GM18867 (cell line): ENCODE results near the gene STXBP2.
A peak's percentile ranks its signal among the peaks of the same experiment; 100 is the strongest.
"Not testable (repeated sequence)": the region's sequence is repeated elsewhere in the genome, so short reads cannot be mapped to it uniquely, and the experiment has no call there.

Source experiments
- ATAC-seq: cut with Tn5 transposase; IDR thresholded peaks from one replicate; pipeline ENCODE4 v1.9.1; 2021; ENCODE audit warnings: mild to moderate bottlenecking, moderate library complexity; ENCODE audit not compliant: unreplicated experiment

STXBP2 gene

DNA sequence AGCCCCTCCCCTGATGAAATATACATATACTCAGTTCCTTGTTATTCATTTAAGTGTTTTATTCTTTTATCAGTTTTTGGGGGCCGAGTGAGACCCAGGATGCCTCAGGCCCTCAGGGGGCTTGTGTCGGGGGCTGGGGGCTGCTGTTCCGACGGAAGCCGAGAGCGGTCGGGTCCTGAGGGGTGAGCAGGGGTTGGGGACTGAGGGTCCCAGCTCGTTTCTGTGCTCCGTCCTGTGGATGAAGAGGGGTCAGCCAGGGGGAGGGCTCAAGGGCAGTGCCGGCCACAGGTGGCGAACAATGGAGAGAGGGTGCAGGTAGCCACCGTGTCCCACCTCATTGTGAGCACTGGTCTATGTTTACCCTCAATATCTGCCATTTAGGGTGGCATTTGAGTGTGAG lies 5.3 kb upstream of the STXBP2 start:
- no peak for ATAC-seq

DNA sequence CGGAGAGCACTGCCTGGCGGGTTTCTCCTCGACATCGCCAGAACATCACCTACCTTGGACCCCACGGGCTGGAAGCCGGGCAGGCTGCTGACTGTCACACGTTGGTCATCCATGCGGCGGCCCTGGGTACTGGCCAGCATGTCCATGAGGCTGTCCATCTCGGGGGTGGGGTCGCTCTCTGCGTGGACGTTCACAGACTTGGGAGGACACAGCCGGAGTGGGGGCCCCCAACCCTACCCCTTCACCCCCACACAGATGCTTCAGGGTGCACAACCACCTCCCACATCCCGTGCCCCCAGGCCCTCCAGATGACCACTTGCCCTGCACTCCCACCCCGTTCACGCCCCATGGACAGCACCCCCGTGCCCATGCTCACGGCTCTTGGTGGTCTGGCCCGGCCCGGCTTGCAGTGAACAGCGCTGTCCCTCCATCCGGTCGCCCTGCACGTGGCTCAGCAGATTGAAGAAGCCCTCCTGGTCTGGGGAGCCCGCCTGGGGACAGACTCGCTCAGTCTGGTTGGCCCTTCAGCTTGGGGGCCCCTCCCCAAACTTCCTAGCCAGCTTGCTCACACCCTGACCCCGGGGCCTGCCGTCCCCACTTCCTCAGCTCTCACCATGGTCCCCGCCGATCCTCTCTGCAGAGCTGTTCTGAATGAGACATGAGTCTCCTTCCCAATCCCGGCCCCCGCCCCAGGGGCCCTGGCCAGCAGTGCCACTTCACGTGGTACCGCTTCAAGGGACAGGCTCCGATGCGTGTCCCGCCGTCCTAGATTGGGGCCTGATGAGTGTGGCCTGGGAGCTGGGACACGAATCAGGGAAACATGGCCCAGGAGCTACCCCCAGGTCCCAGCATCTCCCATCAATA lies 4.3 kb upstream of the STXBP2 start:
- no peak for ATAC-seq

DNA sequence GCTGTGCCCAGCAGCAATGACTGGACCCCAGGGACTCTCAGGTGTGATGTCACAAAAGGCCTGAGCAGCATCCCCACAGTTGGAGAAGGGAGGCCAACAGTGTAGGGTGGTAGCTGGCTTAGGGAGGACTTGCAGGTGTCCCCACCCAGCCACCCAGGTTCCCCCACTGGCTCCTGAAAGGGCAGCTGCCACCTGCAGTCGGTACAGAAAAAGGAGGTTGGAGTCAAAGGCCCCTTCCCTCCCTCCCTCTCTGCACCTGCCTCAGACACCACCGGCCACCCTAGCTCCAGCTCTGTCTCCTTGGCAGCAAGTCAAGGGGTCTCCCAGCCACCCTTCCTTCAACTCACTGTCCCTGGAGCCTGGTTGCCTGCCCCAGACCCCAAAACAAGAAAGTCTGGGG lies 3.2 kb upstream of the STXBP2 start, which contains the start of gene PCP2:
TSS of gene PCP2 (minus strand) at position 22 of the 400 bp plus-strand sequence. CDS start 262 bp downstream, outside the sequence.
- ATAC-seq = no peak

DNA sequence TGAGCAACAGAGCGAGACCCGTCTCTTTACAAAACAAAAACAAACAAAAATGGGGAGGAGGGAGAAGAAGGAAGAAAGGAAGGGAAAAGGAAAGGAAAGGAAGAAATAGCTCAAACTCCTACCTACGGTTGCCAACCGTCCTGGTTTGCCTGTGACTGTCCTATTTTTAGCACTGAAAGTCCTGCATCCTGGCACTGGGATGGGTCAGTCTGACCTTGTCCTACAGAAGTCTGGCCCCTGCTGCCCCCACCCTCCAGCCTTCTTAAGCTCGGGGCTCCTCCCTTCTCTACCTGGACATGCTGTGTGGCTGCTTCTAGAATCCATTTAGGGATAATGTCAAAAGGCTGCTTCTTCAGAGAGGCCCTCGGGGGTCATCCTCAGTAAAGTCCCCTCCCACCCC lies 1.2 kb upstream of the STXBP2 start:
- no peak for ATAC-seq

DNA sequence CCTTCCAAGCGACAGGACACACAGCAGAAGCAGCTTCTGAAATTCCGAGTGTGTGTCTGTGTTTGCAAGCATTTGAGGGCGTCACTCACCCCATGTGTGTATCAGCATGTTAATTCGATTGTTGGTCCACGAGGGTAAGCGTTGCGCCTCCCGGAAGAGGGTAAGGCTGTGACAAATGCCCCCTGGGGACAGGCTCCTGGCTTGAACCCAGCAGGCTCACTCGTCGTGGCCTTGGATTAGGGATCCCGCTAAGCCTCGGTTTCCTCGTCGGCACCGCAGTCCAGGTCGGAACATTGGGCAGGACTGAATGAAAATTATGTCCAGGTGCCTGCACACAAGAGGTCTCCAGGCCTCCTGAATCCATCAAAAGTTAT lies 606 bp upstream of the STXBP2 start:
- ATAC-seq = no peak

DNA sequence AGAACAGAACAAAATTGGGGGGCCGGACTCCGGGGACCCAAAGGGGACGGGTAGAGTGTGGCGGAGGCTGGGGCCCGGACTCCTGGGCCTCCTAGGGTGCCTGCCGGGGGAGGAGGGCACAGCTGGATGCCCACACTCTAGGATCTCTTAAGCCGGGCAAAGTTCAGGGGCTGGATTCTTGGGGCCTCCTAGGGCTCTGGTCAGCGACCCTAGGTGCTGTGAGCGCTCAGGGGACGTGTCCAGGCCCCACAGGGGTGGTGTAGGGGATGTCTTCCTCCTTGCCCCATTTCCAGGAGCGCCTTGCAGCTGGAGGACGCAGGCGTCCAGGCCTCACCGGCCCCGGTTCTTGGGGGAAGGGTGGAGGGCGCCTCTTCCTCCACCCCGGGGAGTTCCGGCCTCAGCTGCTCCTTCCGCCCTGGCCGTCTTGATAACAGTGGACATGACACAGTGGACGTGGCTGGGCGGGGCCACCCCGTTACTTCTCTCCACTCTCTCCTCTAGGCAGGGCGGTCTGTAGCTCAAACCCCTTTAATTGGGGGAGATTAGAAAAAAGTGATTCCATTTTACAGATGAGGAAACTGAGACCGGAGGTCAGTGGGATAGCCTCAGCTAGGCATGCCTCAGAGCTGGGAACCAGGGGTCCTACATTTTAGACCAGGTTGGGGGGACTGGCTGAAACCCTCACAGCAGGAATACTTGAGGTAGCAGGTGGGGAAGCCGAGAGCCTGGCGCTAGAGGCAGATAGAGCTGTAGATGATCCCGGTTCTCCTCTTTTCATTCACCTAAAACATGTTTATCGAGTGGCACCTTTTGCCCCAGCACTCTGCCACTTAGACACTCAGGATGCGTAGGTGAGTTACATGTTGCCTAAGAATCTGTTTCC lies 705 bp downstream of the STXBP2 start:
- peak; percentile 25 for ATAC-seq

DNA sequence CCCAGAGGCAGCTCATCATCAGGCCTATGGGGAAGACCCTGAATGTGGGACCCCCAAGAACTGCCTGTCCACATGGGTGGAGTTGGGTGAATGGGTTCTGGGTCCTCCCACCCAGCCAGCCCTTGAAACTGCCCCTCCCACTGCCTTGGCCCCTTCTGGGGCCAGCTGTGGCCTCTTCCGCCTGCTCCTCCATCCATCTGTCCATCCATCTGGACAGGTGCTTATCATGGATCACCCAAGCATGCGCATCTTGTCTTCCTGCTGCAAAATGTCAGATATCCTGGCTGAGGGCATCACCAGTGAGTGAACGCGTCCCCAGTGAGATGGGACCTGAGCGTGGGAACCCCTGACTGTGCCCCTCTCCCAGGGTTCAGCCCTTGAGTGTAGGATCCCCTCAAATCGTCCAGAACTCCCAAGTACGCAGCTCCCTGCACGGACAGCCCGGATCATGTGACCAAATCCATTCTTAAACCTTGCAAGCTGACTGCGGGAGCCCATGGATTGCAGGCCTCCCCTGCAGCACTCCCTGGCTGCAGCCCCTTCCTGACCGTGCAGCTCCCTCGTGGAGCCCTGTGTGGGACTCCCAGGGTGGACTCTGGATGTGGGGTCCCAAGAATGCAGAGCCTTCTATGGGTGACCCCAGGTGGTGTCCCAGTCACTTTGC lies 2.0 kb downstream of the STXBP2 start:
- ATAC-seq = no peak

DNA sequence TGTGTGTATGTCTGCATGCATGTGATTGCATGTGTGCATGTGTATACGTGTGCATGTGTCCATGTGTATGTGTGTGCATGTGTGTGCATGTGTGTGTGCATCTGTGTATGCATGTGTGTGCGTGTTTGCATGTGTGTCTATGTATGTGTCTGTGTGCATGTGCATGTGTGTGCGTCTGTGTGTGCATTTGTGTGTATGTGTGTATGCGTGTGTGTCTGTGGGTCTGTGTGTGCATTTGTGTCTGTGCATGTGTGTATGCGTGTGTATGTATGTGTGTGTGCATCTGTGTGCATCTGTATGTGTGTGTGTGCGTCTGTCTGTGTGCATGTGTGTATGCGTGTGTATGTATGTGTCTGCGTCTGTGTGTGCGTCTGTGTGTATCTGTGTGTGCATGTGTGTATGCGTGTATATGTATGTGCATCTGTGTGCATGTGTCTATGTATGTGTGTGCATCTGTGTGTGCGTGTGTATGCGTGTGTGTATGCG lies 3.0 kb downstream of the STXBP2 start:
- no peak for ATAC-seq

DNA sequence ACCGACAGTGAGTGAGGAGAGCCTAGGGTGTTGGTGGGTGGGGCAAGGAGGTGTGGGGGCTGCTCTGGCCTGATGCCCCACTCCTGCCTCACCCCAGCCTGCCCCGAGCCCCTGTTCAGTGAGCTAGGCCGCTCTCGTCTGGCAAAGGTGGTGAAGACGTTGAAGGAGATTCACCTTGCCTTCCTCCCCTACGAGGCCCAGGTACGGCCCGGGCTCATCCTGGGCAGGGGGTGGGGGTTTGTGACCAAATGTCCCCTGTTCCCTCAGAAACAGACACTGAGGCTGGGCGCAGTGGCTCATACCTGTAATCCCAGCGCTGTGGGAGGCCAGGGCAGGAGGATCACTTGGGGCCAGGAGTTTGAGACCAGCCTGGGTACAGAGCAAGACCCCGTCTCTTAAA lies 3.9 kb downstream of the STXBP2 start:
- no peak for ATAC-seq

DNA sequence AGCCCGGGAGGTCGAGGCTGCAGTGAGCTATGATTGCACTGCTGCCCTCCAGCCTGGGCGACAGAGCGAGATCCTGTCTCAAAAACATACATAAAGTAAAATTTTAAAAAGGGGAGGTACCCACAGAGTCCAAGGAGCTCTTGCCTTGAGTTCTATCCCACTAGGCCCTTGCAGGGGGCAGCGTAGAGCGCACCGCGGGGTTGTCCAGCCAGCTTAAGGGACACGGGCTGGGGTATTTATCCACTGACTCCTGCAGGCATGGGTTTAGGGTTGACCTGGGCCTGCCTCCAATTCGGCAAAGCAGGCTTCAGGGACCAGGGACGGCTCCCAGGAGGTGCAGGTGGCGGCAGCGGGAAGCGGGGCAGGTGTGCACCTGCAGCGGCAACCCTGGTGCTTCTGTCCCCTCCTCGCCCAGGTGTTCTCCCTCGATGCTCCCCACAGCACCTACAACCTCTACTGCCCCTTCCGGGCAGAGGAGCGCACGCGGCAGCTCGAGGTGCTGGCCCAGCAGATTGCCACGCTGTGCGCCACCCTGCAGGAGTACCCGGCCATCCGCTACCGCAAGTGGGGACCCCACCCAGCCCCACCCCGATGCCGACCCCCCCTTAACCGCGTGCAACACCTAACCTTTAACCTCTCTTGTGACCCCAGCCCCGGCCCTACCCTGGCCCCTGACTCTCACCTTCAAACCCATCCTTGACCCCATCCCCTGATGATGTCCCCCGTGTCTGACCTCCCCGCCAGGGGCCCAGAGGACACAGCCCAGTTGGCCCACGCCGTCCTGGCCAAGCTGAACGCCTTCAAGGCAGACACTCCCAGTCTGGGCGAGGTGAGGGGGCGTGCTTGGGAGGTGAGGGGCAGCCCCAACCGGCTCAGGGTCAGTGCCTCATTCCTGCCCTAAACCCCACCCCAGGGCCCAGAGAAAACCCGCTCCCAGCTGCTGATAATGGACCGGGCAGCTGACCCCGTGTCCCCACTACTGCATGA lies 4.7 kb downstream of the STXBP2 start:
- ATAC-seq = no peak

DNA sequence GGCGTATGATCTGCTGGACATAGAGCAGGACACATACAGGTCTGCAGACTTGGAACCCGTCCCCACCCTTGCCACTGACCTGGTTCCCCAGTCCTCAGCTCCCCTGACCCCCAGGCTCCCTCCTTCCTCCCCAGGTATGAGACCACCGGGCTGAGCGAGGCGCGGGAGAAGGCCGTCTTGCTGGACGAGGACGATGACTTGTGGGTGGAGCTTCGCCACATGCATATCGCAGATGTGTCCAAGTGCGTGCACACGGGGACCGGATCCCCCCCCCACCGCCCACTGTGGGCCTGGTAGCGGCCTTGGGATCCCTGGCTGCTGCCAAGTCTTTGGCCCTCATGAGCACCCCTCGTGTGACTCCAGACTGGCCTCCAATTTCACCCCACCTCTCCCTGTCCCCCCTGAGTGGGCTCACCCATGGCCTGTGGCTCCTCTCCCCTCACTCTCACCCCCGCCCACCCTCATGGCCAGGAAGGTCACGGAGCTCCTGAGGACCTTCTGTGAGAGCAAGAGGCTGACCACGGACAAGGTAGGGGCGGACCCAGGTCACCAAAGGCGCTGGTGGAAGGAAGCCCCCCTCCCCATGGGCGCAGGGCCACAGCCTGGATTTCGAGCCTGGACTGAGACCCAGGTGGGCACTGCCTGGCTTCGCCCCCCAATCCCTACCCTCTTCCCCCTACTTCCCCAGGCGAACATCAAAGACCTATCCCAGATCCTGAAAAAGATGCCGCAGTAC lies 5.6 kb downstream of the STXBP2 start:
- no peak for ATAC-seq

DNA sequence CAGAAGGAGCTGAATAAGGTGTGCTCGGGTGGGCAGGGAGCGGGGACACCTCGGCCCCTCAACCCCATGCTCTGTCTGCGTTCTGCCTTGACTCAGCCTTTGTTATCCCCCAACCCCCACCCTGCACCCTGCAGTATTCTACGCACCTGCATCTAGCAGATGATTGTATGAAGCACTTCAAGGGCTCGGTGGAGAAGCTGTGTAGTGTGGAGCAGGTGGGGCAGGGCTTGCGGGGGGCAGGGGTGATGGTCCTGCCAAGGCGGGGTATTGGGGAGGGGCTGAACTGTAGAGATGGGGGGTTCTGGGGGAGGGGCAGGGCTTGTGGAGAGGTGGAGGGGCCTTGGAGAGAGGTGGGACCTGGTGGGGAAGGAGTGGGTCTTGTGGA lies 6.1 kb downstream of the STXBP2 start:
- ATAC-seq = no peak

DNA sequence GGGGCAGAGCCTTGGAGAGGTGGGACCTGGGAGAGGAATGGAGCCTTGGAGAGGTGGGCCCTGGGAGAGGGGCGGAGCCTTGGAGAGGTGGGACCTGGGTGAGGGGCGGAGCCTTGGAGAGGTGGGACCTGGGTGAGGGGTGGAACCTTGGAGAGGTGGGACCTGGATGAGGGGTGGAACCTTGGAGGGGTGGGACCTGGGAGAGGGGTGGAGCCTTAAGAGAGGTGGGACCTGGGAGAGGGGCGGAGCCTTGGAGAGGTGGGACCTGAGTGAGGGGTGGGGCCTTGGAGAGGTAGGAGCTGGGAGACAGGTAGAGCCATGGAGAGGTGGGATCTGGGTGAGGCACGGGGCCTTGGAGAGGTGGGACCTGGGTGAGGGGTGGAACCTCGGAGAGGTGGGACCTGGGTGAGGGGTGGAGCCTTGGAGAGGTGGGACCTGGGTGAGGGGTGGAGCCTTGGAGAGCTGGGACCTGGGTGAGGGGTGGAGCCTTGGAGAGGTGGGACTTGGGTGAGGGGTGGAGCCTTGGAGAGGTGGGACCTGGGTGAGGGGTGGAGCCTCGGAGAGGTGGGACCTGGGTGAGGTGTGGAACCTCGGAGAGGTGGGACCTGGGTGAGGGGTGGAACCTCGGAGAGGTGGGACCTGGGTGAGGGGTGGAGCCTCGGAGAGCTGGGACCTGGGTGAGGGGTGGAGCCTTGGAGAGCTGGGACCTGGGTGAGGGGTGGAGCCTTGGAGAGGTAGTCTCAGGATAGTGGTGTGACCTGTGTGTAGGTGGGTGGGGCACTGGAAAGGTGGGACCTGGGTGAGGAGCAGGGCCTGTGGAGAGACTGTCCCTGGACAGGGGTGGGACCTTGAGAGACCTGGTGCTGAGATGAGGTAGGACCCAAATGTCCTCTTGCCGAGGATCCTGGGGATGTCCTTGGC lies 7.0 kb downstream of the STXBP2 start:
- not testable (repeated sequence) for ATAC-seq

DNA sequence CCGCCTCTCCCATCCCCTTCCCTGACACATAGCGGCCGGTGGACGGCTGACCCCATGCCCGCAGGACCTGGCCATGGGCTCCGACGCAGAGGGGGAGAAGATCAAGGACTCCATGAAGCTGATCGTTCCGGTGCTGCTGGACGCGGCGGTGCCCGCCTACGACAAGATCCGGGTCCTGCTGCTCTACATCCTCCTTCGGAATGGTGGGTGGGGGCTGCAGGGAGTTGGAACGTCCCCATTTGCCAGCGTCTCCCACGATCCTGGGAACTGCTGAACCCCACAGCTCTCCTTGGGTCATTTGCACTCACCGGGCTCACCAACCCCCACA lies 7.6 kb downstream of the STXBP2 start:
- ATAC-seq = no peak

DNA sequence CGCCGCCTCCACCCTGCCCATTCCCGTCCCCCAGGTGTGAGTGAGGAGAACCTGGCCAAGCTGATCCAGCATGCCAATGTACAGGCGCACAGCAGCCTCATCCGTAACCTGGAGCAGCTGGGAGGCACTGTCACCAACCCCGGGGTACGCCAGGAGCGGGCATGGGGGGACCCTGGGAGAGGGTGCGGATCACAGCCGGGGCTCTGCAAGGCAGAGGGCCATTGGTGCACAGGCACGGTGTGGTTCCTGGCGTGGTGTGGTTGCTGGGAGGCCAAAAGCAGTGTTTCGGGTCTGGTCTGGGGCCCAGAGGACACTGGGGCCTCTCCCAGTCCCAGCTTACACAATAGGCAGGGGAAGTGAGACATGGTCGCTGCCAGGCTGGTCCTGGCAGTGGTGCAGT lies 8.3 kb downstream of the STXBP2 start:
- ATAC-seq = no peak

DNA sequence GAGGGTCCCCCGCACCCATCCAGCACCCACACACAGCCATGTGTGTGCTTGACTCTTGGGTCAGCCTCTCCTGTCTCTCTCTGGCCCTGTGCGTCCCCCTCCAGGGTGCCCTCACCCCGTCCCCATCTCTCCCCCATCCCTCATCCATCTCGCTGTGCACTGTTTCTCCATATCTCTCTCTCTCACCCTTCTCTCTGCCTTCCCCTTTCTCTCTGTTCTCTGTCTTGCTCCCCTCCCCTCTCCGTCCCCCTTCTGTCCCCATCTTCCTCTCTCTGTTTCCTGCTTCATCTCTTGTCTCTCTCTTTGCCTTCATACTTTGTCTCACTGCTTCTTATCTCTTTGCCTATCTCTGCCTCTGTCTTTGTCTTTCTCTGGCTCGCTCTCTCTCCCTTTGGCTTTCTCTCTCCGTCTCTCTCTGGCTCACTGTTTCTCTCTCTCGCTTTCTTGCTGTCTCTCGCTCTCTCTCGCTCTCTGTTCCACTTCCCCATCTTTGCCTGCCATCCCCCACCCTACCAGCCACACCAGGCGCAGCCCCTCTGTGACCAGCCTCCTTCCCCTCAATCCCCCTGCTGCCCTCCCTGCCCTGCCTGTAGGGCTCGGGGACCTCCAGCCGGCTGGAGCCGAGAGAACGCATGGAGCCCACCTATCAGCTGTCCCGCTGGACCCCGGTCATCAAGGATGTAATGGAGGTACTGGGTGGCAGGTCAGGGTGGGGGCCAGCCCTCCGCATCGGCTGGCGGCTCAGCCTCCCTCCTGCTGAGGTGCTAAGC lies 8.9 kb downstream of the STXBP2 start:
- no peak for ATAC-seq

DNA sequence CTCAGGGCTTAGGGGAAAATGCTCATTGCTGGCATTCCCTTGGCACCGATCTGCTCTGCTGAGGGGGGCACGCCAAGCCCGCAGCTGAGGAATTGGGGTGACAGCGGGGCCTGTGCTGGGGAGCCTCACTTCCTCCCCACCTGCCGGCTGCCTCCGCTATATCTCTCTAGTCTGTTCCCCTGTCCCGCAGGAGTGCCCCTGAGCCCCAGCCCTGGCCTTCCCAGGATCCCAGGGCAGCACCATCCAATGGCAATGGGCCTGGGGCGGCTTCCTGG lies 9.5 kb downstream of the STXBP2 start:
- ATAC-seq = no peak

DNA sequence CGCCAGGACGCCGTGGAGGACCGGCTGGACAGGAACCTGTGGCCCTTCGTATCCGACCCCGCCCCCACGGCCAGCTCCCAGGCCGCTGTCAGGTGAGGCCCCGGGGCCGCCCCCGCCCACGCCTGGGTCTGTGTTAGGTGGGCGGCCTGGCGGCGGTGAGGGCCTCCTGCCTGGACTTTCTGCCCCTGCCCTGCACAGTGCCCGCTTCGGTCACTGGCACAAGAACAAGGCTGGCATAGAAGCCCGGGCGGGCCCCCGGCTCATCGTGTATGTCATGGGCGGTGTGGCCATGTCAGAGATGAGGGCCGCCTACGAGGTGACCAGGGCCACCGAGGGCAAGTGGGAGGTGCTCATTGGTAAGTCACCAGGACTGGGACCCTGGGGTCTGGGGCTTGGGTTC lies 10.2 kb downstream of the STXBP2 start:
- no peak for ATAC-seq
